Effector memory CD8-positive, alpha-beta T cell (primary cell): Measurements from ENCODE around the gene CABYR.
A peak's percentile ranks its signal among the peaks of the same experiment; 100 is the strongest.
"Not testable (repeated sequence)": the region's sequence is repeated elsewhere in the genome, so short reads cannot be mapped to it uniquely, and the experiment has no call there.

Source experiments
- ATAC-seq: fragments of 150-1000 bp; cut with Tn5 transposase; replicated peaks from 2 replicates; pipeline ENCODE4 v1.10.0; 2021; ENCODE audit warnings: mild to moderate bottlenecking, moderate library complexity
- DNase-seq, 3 experiments: peaks; one replicate each; pipeline ENCODE4 v3.0.0; 2021
- H3K27ac Mint-ChIP-seq, 2 donors: one replicate each; pipeline ENCODE4 v1.8.0; 2022; ENCODE audit warnings: mild to moderate bottlenecking in 2 of 2, mixed read lengths in 2 of 2, moderate library complexity in 2 of 2
- H3K27me3 Mint-ChIP-seq, 2 donors: one replicate each; pipeline ENCODE4 v1.8.0; 2022; ENCODE audit warnings: mixed read lengths in 2 of 2
- H3K36me3 Mint-ChIP-seq: one replicate; pipeline ENCODE4 v1.8.0; 2022; ENCODE audit warnings: mild to moderate bottlenecking, moderate library complexity, mixed read lengths; ENCODE audit not compliant: insufficient read depth
- H3K4me1 Mint-ChIP-seq, 2 donors: one replicate each; pipeline ENCODE4 v1.8.0; 2022; ENCODE audit warnings: low read depth in 2 of 2, mixed read lengths in 2 of 2
- H3K4me3 Mint-ChIP-seq, 2 donors: one replicate each; pipeline ENCODE4 v1.8.0; 2022; ENCODE audit warnings: mild to moderate bottlenecking in 2 of 2, mixed read lengths in 2 of 2, moderate library complexity in 2 of 2
- H3K9me3 Mint-ChIP-seq, 2 donors: one replicate each; pipeline ENCODE4 v1.8.0; 2022; ENCODE audit warnings: mixed read lengths in 2 of 2

CABYR gene

DNA sequence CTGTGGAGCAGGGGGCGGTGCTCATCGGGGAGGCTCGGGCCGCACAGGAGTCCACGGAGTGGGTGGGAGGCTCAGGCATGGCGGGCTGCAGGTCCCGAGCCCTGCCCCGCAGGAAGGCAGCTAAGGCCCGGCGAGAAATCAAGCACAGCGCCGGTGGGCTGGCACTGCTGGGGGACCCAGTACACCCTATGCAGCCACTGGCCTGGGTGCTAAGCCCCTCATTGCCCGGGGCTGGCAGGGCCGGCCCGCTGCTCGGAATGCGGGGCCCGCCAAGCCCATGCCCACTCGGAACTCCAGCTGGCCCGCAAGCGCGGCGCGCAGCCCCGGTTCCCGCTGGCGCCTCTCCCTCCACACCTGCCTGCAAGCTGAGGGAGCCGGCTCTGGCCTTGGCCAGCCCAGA lies 10.7 kb downstream of the CABYR start:
- not testable (repeated sequence) for H3K27ac Mint-ChIP-seq, H3K36me3 Mint-ChIP-seq, H3K9me3 Mint-ChIP-seq, ATAC-seq, H3K4me1 Mint-ChIP-seq, H3K4me3 Mint-ChIP-seq, DNase-seq
- H3K27me3 Mint-ChIP-seq: peaks cover 18 to 30% of the 10 kb centered on the region in 2 donors

DNA sequence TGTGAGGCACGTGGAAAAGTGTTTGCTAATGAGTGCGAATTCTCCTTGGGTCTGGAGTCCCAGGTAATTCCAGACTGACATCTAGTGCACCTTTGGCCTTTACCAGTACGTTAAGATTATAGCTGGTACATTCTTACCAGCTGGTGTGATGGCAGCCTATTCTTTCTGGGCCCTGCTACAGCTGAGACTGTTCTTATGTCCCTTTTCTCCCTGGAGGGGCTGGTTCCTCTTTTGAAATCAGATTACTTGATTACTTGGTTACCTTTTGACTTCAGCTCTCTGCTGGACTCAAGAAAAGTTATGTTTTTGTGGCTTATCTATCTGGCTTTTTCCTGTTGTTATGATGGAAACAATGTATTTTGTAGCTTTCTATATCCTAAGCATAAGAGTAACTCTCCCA lies 14.5 kb downstream of the CABYR start:
- Mint-ChIP-seq H3K9me3 (no peaks in the 10 kb centered on the region), H3K36me3 (no peaks in the 10 kb centered on the region)

DNA sequence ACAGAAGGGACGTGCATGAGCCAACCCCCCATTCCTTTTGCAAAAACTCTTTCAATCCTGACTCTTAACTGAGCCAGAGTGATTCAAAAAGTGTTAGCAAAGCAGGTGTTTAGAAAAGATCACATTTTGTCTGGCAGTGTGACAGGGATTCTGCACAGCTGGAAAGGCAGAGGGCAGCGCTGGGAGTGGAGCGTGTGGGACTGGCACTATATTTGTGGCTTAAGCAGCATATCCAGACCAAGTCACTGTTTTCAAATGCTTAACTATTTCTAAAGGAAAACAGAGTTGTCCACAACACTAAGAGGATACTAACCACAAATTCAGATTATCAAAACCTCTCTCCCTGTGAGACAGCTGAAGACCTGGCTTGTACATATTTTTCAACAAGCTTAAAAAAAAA lies 19.0 kb downstream of the CABYR start:
- H3K27me3 Mint-ChIP-seq: no peaks in the 10 kb centered on the region

More for the DNA sequence above, 14.5 kb downstream of the CABYR start:
- no peak overlapping the region for H3K4me3 Mint-ChIP-seq
- no peak for ATAC-seq
- H3K27ac Mint-ChIP-seq: no peak overlapping the region
- peaks cover 0 to 3% of the 10 kb centered on the region in 2 donors for H3K27me3 Mint-ChIP-seq
- no peaks in the 10 kb centered on the region for H3K4me1 Mint-ChIP-seq
- no peak for DNase-seq

DNA sequence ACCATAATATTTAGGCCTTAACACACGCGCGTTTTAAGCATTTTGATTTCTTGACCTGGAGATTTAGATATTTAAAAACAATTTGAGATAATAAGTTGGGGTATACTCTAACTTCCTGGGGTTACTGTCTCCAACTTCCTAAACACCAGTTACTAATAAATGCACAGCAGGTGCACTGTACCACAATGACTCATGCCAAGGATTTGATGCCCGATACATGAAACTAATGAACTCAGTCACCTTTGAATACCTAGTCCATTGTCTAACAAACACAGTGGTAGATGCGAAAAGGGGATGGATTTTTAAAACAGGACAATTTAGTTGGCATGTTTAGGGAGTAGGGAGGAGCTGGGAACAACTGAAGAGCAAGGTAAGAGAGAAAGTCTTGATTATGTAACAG lies 21.2 kb downstream of the CABYR start:
- no peaks in the 10 kb centered on the region for H3K36me3 Mint-ChIP-seq
- ATAC-seq (no peak), DNase-seq (no peak)
- no peaks in the 10 kb centered on the region for H3K27me3 Mint-ChIP-seq
- no peaks in the 10 kb centered on the region for H3K4me1 Mint-ChIP-seq
- no peak overlapping the region for H3K4me3 Mint-ChIP-seq
- H3K9me3 Mint-ChIP-seq: no peaks in the 10 kb centered on the region
- no peak overlapping the region for H3K27ac Mint-ChIP-seq

More for the DNA sequence above, 19.0 kb downstream of the CABYR start:
- Mint-ChIP-seq H3K4me3 (no peak overlapping the region), H3K9me3 (no peaks in the 10 kb centered on the region), H3K36me3 (no peaks in the 10 kb centered on the region), H3K4me1 (no peaks in the 10 kb centered on the region), H3K27ac (no peak overlapping the region)
- DNase-seq (no peak), ATAC-seq (no peak)

DNA sequence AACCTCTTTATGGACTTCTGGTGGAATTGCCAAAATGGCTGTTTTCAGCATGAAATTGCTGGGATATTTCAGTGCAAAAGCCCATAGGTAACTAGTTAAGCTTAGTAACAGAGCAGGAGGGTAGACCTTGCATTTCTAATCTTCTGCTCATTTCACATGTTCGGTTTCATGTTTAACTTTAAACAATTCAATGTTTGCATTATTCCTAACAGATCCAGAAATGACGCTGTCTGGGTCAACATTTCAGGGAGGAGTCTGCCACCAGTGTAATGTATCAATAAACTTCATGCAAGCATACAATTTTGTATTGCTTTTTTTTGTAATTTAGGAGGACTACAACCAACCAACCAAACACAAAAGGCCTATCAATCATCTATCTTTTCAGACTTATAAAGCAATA lies 22.4 kb downstream of the CABYR start:
- no peaks in the 10 kb centered on the region for H3K27me3 Mint-ChIP-seq
- no peaks in the 10 kb centered on the region for H3K36me3 Mint-ChIP-seq
- no peaks in the 10 kb centered on the region for H3K4me1 Mint-ChIP-seq
- H3K9me3 Mint-ChIP-seq: no peaks in the 10 kb centered on the region
- no peak overlapping the region for H3K27ac Mint-ChIP-seq
- ATAC-seq: no peak
- DNase-seq: no peak
- H3K4me3 Mint-ChIP-seq: no peak overlapping the region

GRCh38 chr18:24168496-24168895 lies 29.6 kb downstream of the CABYR start:
- Mint-ChIP-seq H3K4me3 (no peak overlapping the region), H3K9me3 (no peaks in the 10 kb centered on the region), H3K27ac (no peak overlapping the region), H3K4me1 (no peaks in the 10 kb centered on the region), H3K36me3 (no peaks in the 10 kb centered on the region), H3K27me3 (peaks cover 0 to 16% of the 10 kb centered on the region in 2 donors)
- ATAC-seq: no peak
- DNase-seq: no peak

- no peaks in the 10 kb centered on the region for H3K36me3 Mint-ChIP-seq
- ATAC-seq: no peak
- no peaks in the 10 kb centered on the region for H3K9me3 Mint-ChIP-seq
- no peaks in the 10 kb centered on the region for H3K4me1 Mint-ChIP-seq
- H3K27me3 Mint-ChIP-seq: peaks cover 0 to 16% of the 10 kb centered on the region in 2 donors
- DNase-seq: no peak
- H3K27ac Mint-ChIP-seq: no peak overlapping the region
- H3K4me3 Mint-ChIP-seq: no peak overlapping the region
Measured at GRCh38 chr18:24170360-24170759, 31.5 kb downstream of the CABYR start.

- H3K9me3 Mint-ChIP-seq: no peaks in the 10 kb centered on the region
- peak overlapping the region in 1 of 2 donors; percentile 8 for H3K27ac Mint-ChIP-seq
- peaks cover 0 to 2% of the 10 kb centered on the region in 2 donors for H3K4me1 Mint-ChIP-seq
- ATAC-seq (no peak), DNase-seq (no peak)
- no peaks in the 10 kb centered on the region for H3K36me3 Mint-ChIP-seq
- H3K4me3 Mint-ChIP-seq: no peak overlapping the region
- H3K27me3 Mint-ChIP-seq: peaks cover 0 to 14% of the 10 kb centered on the region in 2 donors
Measured at GRCh38 chr18:24173997-24174396, 35.1 kb downstream of the CABYR start.

GRCh38 chr18:24176727-24177416 lies 38.0 kb downstream of the CABYR start:
- ATAC-seq: peak; percentile 32
- peak; percentile 13 to 28 (median 21) for DNase-seq
- Mint-ChIP-seq H3K4me1 (peaks cover 0 to 2% of the 10 kb centered on the region in 2 donors), H3K4me3 (no peak overlapping the region), H3K27ac (peak overlapping the region in 1 of 2 donors; percentile 28), H3K9me3 (no peaks in the 10 kb centered on the region), H3K36me3 (no peaks in the 10 kb centered on the region), H3K27me3 (peaks cover 0 to 7% of the 10 kb centered on the region in 2 donors)

GRCh38 chr18:24177499-24178133 lies 38.8 kb downstream of the CABYR start:
- H3K9me3 Mint-ChIP-seq: no peaks in the 10 kb centered on the region
- H3K27ac Mint-ChIP-seq: peak overlapping the region in 1 of 2 donors; percentile 28
- ATAC-seq (no peak), DNase-seq (no peak)
- peaks cover 0 to 2% of the 10 kb centered on the region in 2 donors for H3K4me1 Mint-ChIP-seq
- H3K4me3 Mint-ChIP-seq: no peak overlapping the region
- H3K27me3 Mint-ChIP-seq: peaks cover 0 to 7% of the 10 kb centered on the region in 2 donors
- no peaks in the 10 kb centered on the region for H3K36me3 Mint-ChIP-seq

- Mint-ChIP-seq H3K9me3 (no peaks in the 10 kb centered on the region), H3K4me3 (no peak overlapping the region), H3K27me3 (peaks cover 9 to 20% of the 10 kb centered on the region in 2 donors), H3K36me3 (no peaks in the 10 kb centered on the region), H3K27ac (no peak overlapping the region), H3K4me1 (peaks cover 0 to 2% of the 10 kb centered on the region in 2 donors)
- ATAC-seq (no peak), DNase-seq (no peak)
Measured at GRCh38 chr18:24180048-24180447, 41.2 kb downstream of the CABYR start.

DNA sequence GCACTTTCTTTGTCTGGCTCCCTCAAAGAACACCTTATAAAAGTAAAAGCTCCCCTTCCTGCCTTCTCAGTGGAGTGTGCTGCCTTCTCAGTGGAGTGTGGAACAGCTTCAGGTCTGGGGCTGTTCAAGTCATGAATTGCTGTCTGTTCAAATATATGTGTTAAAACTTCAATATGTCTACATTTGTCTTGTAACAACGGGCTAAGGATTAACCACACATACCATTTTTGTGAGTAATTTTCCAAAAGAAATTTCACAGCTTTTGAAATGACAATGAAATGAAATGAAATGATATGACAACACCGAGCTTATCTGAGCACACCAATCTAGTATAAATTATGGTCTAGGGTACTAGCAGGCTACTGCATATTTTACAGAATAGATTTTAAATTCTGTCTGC lies 42.9 kb downstream of the CABYR start:
- H3K4me1 Mint-ChIP-seq: peaks cover 0 to 2% of the 10 kb centered on the region in 2 donors
- no peaks in the 10 kb centered on the region for H3K36me3 Mint-ChIP-seq
- no peak overlapping the region for H3K27ac Mint-ChIP-seq
- no peak for ATAC-seq
- no peaks in the 10 kb centered on the region for H3K9me3 Mint-ChIP-seq
- H3K4me3 Mint-ChIP-seq: no peak overlapping the region
- peaks cover 13 to 22% of the 10 kb centered on the region in 2 donors for H3K27me3 Mint-ChIP-seq
- DNase-seq: no peak

DNA sequence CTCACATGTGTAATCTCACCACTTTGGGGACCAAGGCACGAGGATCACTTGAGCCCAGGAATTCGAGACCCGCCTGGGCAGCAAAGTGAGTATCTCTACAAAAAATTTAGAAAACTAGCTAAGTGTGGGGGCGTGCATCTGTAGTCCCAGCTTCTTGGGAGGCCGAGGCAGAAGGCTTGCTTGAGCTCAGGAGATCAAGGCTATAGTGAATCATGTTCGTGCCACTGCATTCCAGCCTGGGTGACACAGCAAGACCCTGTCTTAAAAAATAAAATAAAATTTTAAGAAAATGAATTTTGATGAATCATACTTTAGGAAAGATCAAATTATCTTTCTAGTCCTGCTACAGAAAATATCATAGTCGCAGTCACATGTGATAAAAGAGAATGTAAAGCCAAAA lies 46.9 kb downstream of the CABYR start:
- H3K4me3 Mint-ChIP-seq: no peak overlapping the region
- H3K36me3 Mint-ChIP-seq: no peaks in the 10 kb centered on the region
- H3K9me3 Mint-ChIP-seq: no peaks in the 10 kb centered on the region
- H3K27ac Mint-ChIP-seq: no peak overlapping the region
- DNase-seq (no peak), ATAC-seq (no peak)
- H3K27me3 Mint-ChIP-seq: peaks cover 24 to 47% of the 10 kb centered on the region in 2 donors
- H3K4me1 Mint-ChIP-seq: no peaks in the 10 kb centered on the region

GRCh38 chr18:24187049-24187448 lies 48.2 kb downstream of the CABYR start:
- Mint-ChIP-seq H3K9me3 (no peaks in the 10 kb centered on the region), H3K36me3 (no peaks in the 10 kb centered on the region), H3K4me3 (no peak overlapping the region), H3K4me1 (no peaks in the 10 kb centered on the region), H3K27me3 (peaks cover 31 to 52% of the 10 kb centered on the region in 2 donors), H3K27ac (peak overlapping the region in 1 of 2 donors; percentile 4)
- no peak for DNase-seq
- ATAC-seq: no peak
